ENCODE results near the gene EEF2K. TPM values are rescaled to one million over a fixed set of nuclear protein-coding genes. Genes with fewer than 3 reads are reported as not detected.

The EEF2K gene
- total RNA-seq, 1 experiment from 2014 or later = 15.9 TPM

DNA sequence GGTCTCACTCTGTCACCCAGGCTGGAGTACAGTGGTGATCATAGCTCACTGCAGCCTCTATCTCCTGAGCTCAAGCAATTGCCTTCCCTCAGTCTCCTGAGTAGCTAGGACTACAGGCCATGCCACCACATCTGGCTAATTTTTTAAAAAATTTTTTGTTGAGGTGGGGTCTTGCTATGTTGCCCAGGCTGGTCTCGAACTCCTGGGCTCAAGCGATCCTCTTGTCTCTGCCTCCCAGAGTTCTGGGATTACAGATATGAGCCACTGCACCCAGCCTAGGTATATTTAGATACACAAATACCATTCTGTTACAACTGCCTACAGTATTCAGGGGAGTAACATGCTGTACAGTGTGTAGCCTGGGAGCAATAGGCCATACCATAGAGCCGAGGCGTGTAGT, 105.4 kb downstream of the EEF2K start:
- no peak overlapping the region for H3K4me3 Mint-ChIP-seq (ENCODE audit: unreplicated experiment)
- H3K36me3 Mint-ChIP-seq (ENCODE audit: insufficient read depth, unreplicated experiment) = peaks cover 79% of the 10 kb centered on the region
- no peak for DNase-seq (ENCODE audit: unreplicated experiment)
- POLR2A ChIA-PET = interaction anchor here (1.1 kb wide), 2 partner anchors 11 to 13 kb away, joined by 3 to 4 read pairs; no protein-coding TSS in a partner anchor
- H3K4me1 Mint-ChIP-seq (ENCODE audit: insufficient read depth, unreplicated experiment) = no peaks in the 10 kb centered on the region
- TF ChIP-seq, protein P1, sequence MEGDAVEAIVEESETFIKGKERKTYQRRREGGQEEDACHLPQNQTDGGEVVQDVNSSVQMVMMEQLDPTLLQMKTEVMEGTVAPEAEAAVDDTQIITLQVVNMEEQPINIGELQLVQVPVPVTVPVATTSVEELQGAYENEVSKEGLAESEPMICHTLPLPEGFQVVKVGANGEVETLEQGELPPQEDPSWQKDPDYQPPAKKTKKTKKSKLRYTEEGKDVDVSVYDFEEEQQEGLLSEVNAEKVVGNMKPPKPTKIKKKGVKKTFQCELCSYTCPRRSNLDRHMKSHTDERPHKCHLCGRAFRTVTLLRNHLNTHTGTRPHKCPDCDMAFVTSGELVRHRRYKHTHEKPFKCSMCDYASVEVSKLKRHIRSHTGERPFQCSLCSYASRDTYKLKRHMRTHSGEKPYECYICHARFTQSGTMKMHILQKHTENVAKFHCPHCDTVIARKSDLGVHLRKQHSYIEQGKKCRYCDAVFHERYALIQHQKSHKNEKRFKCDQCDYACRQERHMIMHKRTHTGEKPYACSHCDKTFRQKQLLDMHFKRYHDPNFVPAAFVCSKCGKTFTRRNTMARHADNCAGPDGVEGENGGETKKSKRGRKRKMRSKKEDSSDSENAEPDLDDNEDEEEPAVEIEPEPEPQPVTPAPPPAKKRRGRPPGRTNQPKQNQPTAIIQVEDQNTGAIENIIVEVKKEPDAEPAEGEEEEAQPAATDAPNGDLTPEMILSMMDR (IDR thresholded peaks at IDR 0.05; ENCODE audit: unreplicated experiment) = no peak
- H3K9me3 Mint-ChIP-seq (ENCODE audit: unreplicated experiment) = no peaks in the 10 kb centered on the region
- intact Hi-C loops (cut with micrococcal nuclease) = no loop called here
- H3K27ac Mint-ChIP-seq (ENCODE audit: low read depth, unreplicated experiment) = no peak overlapping the region
- CTCF ChIA-PET = interaction anchor here (4.4 to 5.3 kb wide), 2 partner anchors 8 to 11 kb away, joined by 37 to 43 read pairs; no protein-coding TSS in a partner anchor
- BruUV-seq (replicated peaks) = no TSS peak
- no peaks in the 10 kb centered on the region for H3K27me3 Mint-ChIP-seq (ENCODE audit: insufficient read depth, unreplicated experiment)

DNA sequence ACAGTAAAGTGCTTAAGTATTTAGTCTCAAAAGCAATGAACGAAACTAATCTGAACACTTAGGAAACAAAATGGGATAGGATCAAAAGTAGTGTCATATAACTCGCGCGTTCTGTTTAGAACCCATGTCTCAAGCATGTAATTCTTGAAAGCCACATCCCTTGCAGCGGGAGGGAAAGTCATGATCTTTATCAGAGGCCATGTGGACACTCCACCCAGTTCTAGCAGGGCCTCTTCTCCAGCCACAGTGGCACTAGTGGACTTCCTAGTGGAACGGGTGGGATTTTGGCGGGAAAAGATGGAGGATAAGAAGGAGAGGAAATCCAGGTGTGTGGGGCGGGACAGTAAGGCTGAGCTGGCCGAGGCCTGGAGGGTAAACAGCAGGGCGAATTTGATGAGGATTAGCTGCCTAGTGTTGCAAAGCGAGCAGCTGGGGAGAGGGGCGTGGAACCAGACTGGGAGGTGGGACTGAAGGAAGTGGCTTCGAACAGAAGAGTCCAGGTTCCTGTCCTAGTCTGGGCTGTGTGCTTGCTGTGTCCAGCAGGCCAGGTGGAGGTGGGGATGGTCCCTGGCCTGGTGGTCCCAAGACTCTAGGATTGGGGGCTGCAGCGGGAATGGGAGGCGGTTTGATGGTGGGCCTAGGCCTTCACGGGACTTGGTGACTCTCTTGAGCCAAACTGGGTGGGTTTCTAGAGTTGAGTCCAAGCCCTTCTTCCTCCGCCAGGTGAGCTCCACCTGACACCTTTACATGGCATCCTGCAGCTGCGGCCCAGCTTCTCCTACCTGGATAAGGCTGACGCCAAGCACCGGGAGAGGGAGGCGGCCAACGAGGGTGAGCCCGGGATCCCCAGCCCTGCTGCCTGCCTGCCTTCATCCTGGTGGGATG, 107.1 kb downstream of the EEF2K start:
- intact Hi-C loops (cut with micrococcal nuclease) = no loop called here
- peaks cover 82% of the 10 kb centered on the region for H3K36me3 Mint-ChIP-seq (ENCODE audit: insufficient read depth, unreplicated experiment)
- no peak overlapping the region for H3K4me3 Mint-ChIP-seq (ENCODE audit: unreplicated experiment)
- H3K27me3 Mint-ChIP-seq (ENCODE audit: insufficient read depth, unreplicated experiment) = no peaks in the 10 kb centered on the region
- no peak overlapping the region for H3K27ac Mint-ChIP-seq (ENCODE audit: low read depth, unreplicated experiment)
- DNase-seq (ENCODE audit: unreplicated experiment) = no peak
- ChIA-PET POLR2A (no interaction called here), CTCF (interaction anchor here (0.7 to 5.3 kb wide), 2 partner anchors 12 to 702 kb away, joined by 3 to 43 read pairs; no protein-coding TSS in a partner anchor)
- TF ChIP-seq, protein P1 (IDR thresholded peaks at IDR 0.05; ENCODE audit: unreplicated experiment) = no peak
- BruUV-seq (replicated peaks) = no TSS peak
- H3K9me3 Mint-ChIP-seq (ENCODE audit: unreplicated experiment) = no peaks in the 10 kb centered on the region
- no peaks in the 10 kb centered on the region for H3K4me1 Mint-ChIP-seq (ENCODE audit: insufficient read depth, unreplicated experiment)

DNA sequence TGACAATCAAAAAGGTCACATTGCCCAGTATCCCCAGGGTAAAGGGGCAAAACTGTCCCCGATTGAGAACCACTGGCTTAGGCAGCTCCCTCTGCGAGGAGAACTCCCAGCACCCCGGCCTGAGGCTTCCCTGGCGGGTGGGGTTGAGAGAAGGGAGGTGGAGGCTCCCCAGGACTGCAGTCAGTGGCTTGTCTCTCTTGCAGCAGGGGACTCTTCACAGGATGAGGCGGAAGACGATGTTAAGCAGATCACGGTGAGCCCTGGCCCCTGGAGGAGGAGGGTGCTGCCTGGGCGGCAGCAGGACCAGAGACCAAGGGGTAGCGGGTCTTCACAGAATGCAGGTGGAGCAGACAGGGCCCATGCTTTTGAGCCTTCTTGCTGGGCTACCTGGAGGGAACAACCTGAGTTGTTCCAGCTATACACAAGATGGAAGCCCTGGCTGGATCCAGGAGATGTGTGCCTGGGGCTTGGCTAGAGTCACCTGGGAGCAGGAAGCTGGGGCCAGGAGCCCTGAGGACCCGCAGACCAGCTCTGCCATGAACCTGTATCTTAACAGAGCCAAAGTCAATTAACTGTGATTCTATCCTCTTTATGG, 107.9 kb downstream of the EEF2K start:
- Mint-ChIP-seq H3K9me3 (ENCODE audit: unreplicated experiment) (no peaks in the 10 kb centered on the region), H3K36me3 (ENCODE audit: insufficient read depth, unreplicated experiment) (peaks cover 82% of the 10 kb centered on the region), H3K4me3 (ENCODE audit: unreplicated experiment) (no peak overlapping the region), H3K27me3 (ENCODE audit: insufficient read depth, unreplicated experiment) (no peaks in the 10 kb centered on the region), H3K4me1 (ENCODE audit: insufficient read depth, unreplicated experiment) (no peaks in the 10 kb centered on the region), H3K27ac (ENCODE audit: low read depth, unreplicated experiment) (no peak overlapping the region)
- intact Hi-C loops (cut with micrococcal nuclease) = no loop called here
- CTCF ChIA-PET = interaction anchor here (5.3 kb wide), 1 partner anchor 13 kb away, joined by 43 read pairs; no protein-coding TSS in a partner anchor
- TF ChIP-seq, protein P1 (IDR thresholded peaks at IDR 0.05; ENCODE audit: unreplicated experiment) = no peak
- POLR2A ChIA-PET = interaction anchor here (0.5 kb wide), 1 partner anchor 25 kb away, joined by 4 read pairs; no protein-coding TSS in a partner anchor
- BruUV-seq (replicated peaks) = no TSS peak
- no peak for DNase-seq (ENCODE audit: unreplicated experiment)

Measured in MCF 10A (cell line).